Measurements from ENCODE around the gene PDSS2.

- TF ChIP-seq, protein P1, sequence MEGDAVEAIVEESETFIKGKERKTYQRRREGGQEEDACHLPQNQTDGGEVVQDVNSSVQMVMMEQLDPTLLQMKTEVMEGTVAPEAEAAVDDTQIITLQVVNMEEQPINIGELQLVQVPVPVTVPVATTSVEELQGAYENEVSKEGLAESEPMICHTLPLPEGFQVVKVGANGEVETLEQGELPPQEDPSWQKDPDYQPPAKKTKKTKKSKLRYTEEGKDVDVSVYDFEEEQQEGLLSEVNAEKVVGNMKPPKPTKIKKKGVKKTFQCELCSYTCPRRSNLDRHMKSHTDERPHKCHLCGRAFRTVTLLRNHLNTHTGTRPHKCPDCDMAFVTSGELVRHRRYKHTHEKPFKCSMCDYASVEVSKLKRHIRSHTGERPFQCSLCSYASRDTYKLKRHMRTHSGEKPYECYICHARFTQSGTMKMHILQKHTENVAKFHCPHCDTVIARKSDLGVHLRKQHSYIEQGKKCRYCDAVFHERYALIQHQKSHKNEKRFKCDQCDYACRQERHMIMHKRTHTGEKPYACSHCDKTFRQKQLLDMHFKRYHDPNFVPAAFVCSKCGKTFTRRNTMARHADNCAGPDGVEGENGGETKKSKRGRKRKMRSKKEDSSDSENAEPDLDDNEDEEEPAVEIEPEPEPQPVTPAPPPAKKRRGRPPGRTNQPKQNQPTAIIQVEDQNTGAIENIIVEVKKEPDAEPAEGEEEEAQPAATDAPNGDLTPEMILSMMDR (conservative IDR thresholded peaks at IDR 0.05) = no peak
- no peak for TF ChIP-seq EZH2 (IDR thresholded peaks at IDR 0.05; ENCODE audit: low read depth)
Measured at GRCh38 chr6:107495196-107495643, 35.9 kb upstream of the PDSS2 start.
